KOPT-K1 (cell line): ENCODE measurements around the gene AFF2.

Experiments used
- H3K27ac ChIP-seq: fragments of 200-600 bp; sonication (generic); 2 replicates; pipeline ENCODE4 v1.5.1; 2016; ENCODE audit warnings: antibody characterized with exemption, mild to moderate bottlenecking, low read depth, low read length; ENCODE audit not compliant: poor library complexity, severe bottlenecking
- H3K36me3 ChIP-seq: fragments of 200-600 bp; sonication (generic); 2 replicates; pipeline ENCODE4 v1.5.1; 2017; ENCODE audit warnings: antibody characterized with exemption, mild to moderate bottlenecking, low read length, moderate library complexity; ENCODE audit not compliant: insufficient read depth
- H3K9me3 ChIP-seq: fragments of 200-600 bp; sonication (generic); 2 replicates; pipeline ENCODE4 v1.5.1; 2017; ENCODE audit warnings: antibody characterized with exemption, low read length, mild to moderate bottlenecking; ENCODE audit not compliant: insufficient read depth, poor library complexity, severe bottlenecking

The AFF2 gene

GRCh38 chrX:148592595-148592994 is 92.2 kb downstream of the AFF2 start:
- Histone ChIP-seq H3K36me3 (no peaks in the 10 kb centered on the region), H3K9me3 (no peaks in the 10 kb centered on the region), H3K27ac (no peak overlapping the region)

GRCh38 chrX:148593146-148593545 is 92.7 kb downstream of the AFF2 start:
- no peak overlapping the region for H3K27ac ChIP-seq
- H3K9me3 ChIP-seq = no peaks in the 10 kb centered on the region
- H3K36me3 ChIP-seq = no peaks in the 10 kb centered on the region

- no peak overlapping the region for H3K27ac ChIP-seq
- H3K36me3 ChIP-seq = no peaks in the 10 kb centered on the region
- H3K9me3 ChIP-seq = no peaks in the 10 kb centered on the region
Observed at GRCh38 chrX:148593987-148594386, 93.6 kb downstream of the AFF2 start.

GRCh38 chrX:148599404-148599803 is 99.0 kb downstream of the AFF2 start:
- Histone ChIP-seq H3K27ac (no peak overlapping the region), H3K9me3 (no peaks in the 10 kb centered on the region), H3K36me3 (no peaks in the 10 kb centered on the region)

- no peaks in the 10 kb centered on the region for H3K9me3 ChIP-seq
- no peak overlapping the region for H3K27ac ChIP-seq
- H3K36me3 ChIP-seq = no peaks in the 10 kb centered on the region
Observed at GRCh38 chrX:148600131-148600530, 99.7 kb downstream of the AFF2 start.

GRCh38 chrX:148600581-148600980 is 100.2 kb downstream of the AFF2 start:
- Histone ChIP-seq H3K27ac (no peak overlapping the region), H3K36me3 (no peaks in the 10 kb centered on the region), H3K9me3 (no peaks in the 10 kb centered on the region)

- Histone ChIP-seq H3K36me3 (no peaks in the 10 kb centered on the region), H3K9me3 (no peaks in the 10 kb centered on the region), H3K27ac (no peak overlapping the region)
Observed at GRCh38 chrX:148601034-148601433, 100.6 kb downstream of the AFF2 start.

- Histone ChIP-seq H3K9me3 (peaks cover 11% of the 10 kb centered on the region), H3K27ac (no peak overlapping the region), H3K36me3 (no peaks in the 10 kb centered on the region; the same call in 1 of the 2 replicates)
Observed at GRCh38 chrX:148609515-148610327, 109.3 kb downstream of the AFF2 start.

- Histone ChIP-seq H3K27ac (no peak overlapping the region), H3K9me3 (peaks cover 11% of the 10 kb centered on the region), H3K36me3 (no peaks in the 10 kb centered on the region; the same call in 1 of the 2 replicates)
Observed at GRCh38 chrX:148610328-148610698, 109.9 kb downstream of the AFF2 start.

- peaks cover 5% of the 10 kb centered on the region for H3K9me3 ChIP-seq
- H3K36me3 ChIP-seq = no peaks in the 10 kb centered on the region
- no peak overlapping the region for H3K27ac ChIP-seq
Observed at GRCh38 chrX:148611993-148612392, 111.6 kb downstream of the AFF2 start.

GRCh38 chrX:148612431-148612830 is 112.0 kb downstream of the AFF2 start:
- no peak overlapping the region for H3K27ac ChIP-seq
- peaks cover 1% of the 10 kb centered on the region for H3K9me3 ChIP-seq
- H3K36me3 ChIP-seq = no peaks in the 10 kb centered on the region

GRCh38 chrX:148613636-148614035 is 113.2 kb downstream of the AFF2 start:
- H3K27ac ChIP-seq = no peak overlapping the region
- H3K36me3 ChIP-seq = no peaks in the 10 kb centered on the region
- peaks cover 4% of the 10 kb centered on the region for H3K9me3 ChIP-seq

GRCh38 chrX:148615491-148615890 is 115.1 kb downstream of the AFF2 start:
- peaks cover 4% of the 10 kb centered on the region for H3K9me3 ChIP-seq
- H3K36me3 ChIP-seq = no peaks in the 10 kb centered on the region
- H3K27ac ChIP-seq = no peak overlapping the region

- H3K27ac ChIP-seq = no peak overlapping the region
- H3K9me3 ChIP-seq = peaks cover 4% of the 10 kb centered on the region
- no peaks in the 10 kb centered on the region for H3K36me3 ChIP-seq
Observed at GRCh38 chrX:148618470-148619445, 118.3 kb downstream of the AFF2 start.

GRCh38 chrX:148620023-148620422 is 119.6 kb downstream of the AFF2 start:
- peaks cover 4% of the 10 kb centered on the region for H3K9me3 ChIP-seq
- H3K36me3 ChIP-seq = no peaks in the 10 kb centered on the region
- no peak overlapping the region for H3K27ac ChIP-seq
